Right lobe of liver (tissue), 4 donors: Measurements from ENCODE around the gene HSPBP1.

Experiments used
- POLR2A ChIP-seq: fragments of 450-650 bp; IDR thresholded peaks from one replicate; pipeline ENCODE4 v1.6.1; 2017; ENCODE audit warnings: antibody characterized with exemption, mild to moderate bottlenecking
- TF ChIP-seq, protein P1 (sequence below), 4 donors: fragments of 200-600 bp in 3 of 4; fragments of 450-650 bp in 1 of 4; IDR thresholded peaks; one replicate each; pipeline versions ENCODE4 v1.5.1 to v1.8.0; 2016 to 2022; ENCODE audit warnings: antibody characterized with exemption in 4 of 4, mild to moderate bottlenecking in 2 of 4
- donor health status: DM: no; HTN: no; CAD: no.
- donor health status: DM: no; HTN: no; CAD: no.
- donor health status: DM: no; HTN: yes; CAD: no.

DNA sequence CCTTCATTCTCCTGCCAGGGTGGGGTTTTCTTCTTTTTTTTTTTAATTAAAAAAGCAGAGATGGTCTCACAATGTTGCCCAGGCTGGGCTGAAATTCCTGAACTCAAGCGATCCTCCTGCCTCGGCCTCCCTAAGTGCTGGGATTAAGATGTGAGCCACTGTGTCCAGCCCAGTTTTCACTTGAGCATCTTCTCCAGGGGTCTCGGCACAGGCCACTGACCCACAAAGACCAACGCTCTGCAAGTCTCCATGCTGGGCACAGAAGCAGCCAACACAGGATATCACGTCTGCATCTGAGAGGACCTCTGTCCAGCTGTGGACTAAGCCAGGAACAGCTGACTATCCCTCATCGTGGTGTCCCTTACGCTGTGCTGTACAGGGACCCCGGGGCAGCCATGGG, 41.9 kb downstream of the HSPBP1 start:
- TF ChIP-seq, protein P1, sequence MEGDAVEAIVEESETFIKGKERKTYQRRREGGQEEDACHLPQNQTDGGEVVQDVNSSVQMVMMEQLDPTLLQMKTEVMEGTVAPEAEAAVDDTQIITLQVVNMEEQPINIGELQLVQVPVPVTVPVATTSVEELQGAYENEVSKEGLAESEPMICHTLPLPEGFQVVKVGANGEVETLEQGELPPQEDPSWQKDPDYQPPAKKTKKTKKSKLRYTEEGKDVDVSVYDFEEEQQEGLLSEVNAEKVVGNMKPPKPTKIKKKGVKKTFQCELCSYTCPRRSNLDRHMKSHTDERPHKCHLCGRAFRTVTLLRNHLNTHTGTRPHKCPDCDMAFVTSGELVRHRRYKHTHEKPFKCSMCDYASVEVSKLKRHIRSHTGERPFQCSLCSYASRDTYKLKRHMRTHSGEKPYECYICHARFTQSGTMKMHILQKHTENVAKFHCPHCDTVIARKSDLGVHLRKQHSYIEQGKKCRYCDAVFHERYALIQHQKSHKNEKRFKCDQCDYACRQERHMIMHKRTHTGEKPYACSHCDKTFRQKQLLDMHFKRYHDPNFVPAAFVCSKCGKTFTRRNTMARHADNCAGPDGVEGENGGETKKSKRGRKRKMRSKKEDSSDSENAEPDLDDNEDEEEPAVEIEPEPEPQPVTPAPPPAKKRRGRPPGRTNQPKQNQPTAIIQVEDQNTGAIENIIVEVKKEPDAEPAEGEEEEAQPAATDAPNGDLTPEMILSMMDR (IDR thresholded peaks at IDR 0.05) = no peak
- TF ChIP-seq POLR2A = no peak
